HUES64 (cell line): ENCODE measurements around the gene IGSF23.
"Not testable (repeated sequence)": the region's sequence is repeated elsewhere in the genome, so short reads cannot be mapped to it uniquely, and the experiment has no call there.

Experiments
- H3K27ac ChIP-seq: 2 replicates; pipeline ENCODE4 v1.7.0; 2013; ENCODE audit warnings: low read depth, low read length, inconsistent platforms
- H3K27me3 ChIP-seq: 2 replicates; pipeline ENCODE4 v1.6.1; 2013; ENCODE audit warnings: mild to moderate bottlenecking, low read length; ENCODE audit not compliant: insufficient read depth
- H3K36me3 ChIP-seq: 2 replicates; pipeline ENCODE4 v1.6.1; 2013; ENCODE audit warnings: mild to moderate bottlenecking, low read length; ENCODE audit not compliant: insufficient read depth
- H3K4me1 ChIP-seq: 2 replicates; pipeline ENCODE4 v1.6.1; 2013; ENCODE audit warnings: mild to moderate bottlenecking, low read length, moderate library complexity; ENCODE audit not compliant: insufficient read depth
- H3K4me3 ChIP-seq: 2 replicates; pipeline ENCODE4 v1.5.1; 2013; ENCODE audit warnings: mild to moderate bottlenecking, low read length, moderate library complexity
- H3K9ac ChIP-seq: 2 replicates; pipeline ENCODE4 v1.6.1; 2013; ENCODE audit warnings: mild to moderate bottlenecking, low read depth, low read length
- H3K9me3 ChIP-seq: 2 replicates; pipeline ENCODE4 v1.6.1; 2013; ENCODE audit warnings: low read depth, low read length; ENCODE audit not compliant: insufficient read depth
- WGBS: fragments of 150-250, 120-280 bp; methylation state at CpG from one replicate; pipeline ENCODE4 v1.1.7; 2013; ENCODE audit warnings: missing lambda C conversion rate; 5-methylcytosine and 5-hydroxymethylcytosine counted together

Gene IGSF23

GRCh38 chr19:44590245-44591059, 22.9 kb upstream of the IGSF23 start:
- no peaks in the 10 kb centered on the region for H3K27me3 ChIP-seq
- H3K27ac ChIP-seq, result no peak overlapping the region
- H3K9ac ChIP-seq, result no peak overlapping the region
- H3K4me3 ChIP-seq, result no peak overlapping the region
- H3K4me1 ChIP-seq, result peaks cover 10% of the 10 kb centered on the region
- 83% methylated on average over 9 of the region's 9 CpGs for WGBS
- no peaks in the 10 kb centered on the region for H3K36me3 ChIP-seq
- peaks cover 6% of the 10 kb centered on the region for H3K9me3 ChIP-seq

- WGBS, result 93% methylated on average over 9 of the region's 9 CpGs
- H3K9ac ChIP-seq, H3K9me3 ChIP-seq, H3K27me3 ChIP-seq, H3K4me3 ChIP-seq, H3K27ac ChIP-seq, H3K36me3 ChIP-seq, H3K4me1 ChIP-seq: not testable (repeated sequence)
Measured at GRCh38 chr19:44591340-44591993, 21.9 kb upstream of the IGSF23 start.

- Histone ChIP-seq H3K4me1 (peaks cover 10% of the 10 kb centered on the region), H3K4me3 (no peak overlapping the region)
Measured at GRCh38 chr19:44592451-44592890, 20.9 kb upstream of the IGSF23 start.

GRCh38 chr19:44593294-44593693, 20.1 kb upstream of the IGSF23 start:
- no peaks in the 10 kb centered on the region for H3K9me3 ChIP-seq
- H3K4me3 ChIP-seq, result no peak overlapping the region
- peaks cover 10% of the 10 kb centered on the region for H3K4me1 ChIP-seq
- no peaks in the 10 kb centered on the region for H3K27me3 ChIP-seq
- no peaks in the 10 kb centered on the region for H3K36me3 ChIP-seq
- no peak overlapping the region for H3K9ac ChIP-seq
- no peak overlapping the region for H3K27ac ChIP-seq
- WGBS, result no CpG with 5 or more reads among the region's 1 CpG

More at GRCh38 chr19:44592451-44592890, 20.9 kb upstream of the IGSF23 start:
- Histone ChIP-seq H3K9ac (no peak overlapping the region), H3K27me3 (no peaks in the 10 kb centered on the region), H3K36me3 (no peaks in the 10 kb centered on the region), H3K27ac (no peak overlapping the region), H3K9me3 (no peaks in the 10 kb centered on the region)
- WGBS, result 79% methylated on average over 2 of the region's 2 CpGs

- not testable (repeated sequence) for H3K36me3 ChIP-seq, H3K4me3 ChIP-seq, H3K27ac ChIP-seq, H3K4me1 ChIP-seq, H3K9ac ChIP-seq, H3K27me3 ChIP-seq, H3K9me3 ChIP-seq
- 54% methylated on average over 1 of the region's 1 CpG for WGBS
Measured at GRCh38 chr19:44593866-44594266, 19.5 kb upstream of the IGSF23 start.

- no peaks in the 10 kb centered on the region for H3K9me3 ChIP-seq
- 85% methylated on average over 10 of the region's 10 CpGs for WGBS
- no peaks in the 10 kb centered on the region for H3K27me3 ChIP-seq
- H3K27ac ChIP-seq, result no peak overlapping the region
- H3K4me3 ChIP-seq, result no peak overlapping the region
- no peak overlapping the region for H3K9ac ChIP-seq
- H3K36me3 ChIP-seq, result no peaks in the 10 kb centered on the region
- peaks cover 5% of the 10 kb centered on the region; the same call in 1 of the 2 replicates for H3K4me1 ChIP-seq
Measured at GRCh38 chr19:44596428-44597130, 16.8 kb upstream of the IGSF23 start.

- H3K9ac ChIP-seq, result no peak overlapping the region
- H3K27me3 ChIP-seq, result no peaks in the 10 kb centered on the region
- no peak overlapping the region for H3K27ac ChIP-seq
- no peaks in the 10 kb centered on the region for H3K36me3 ChIP-seq
- peaks cover 5% of the 10 kb centered on the region; the same call in 1 of the 2 replicates for H3K4me1 ChIP-seq
- H3K9me3 ChIP-seq, result no peaks in the 10 kb centered on the region
- no peak overlapping the region for H3K4me3 ChIP-seq
- WGBS, result 84% methylated on average over 3 of the region's 3 CpGs
Measured at GRCh38 chr19:44597131-44597491, 16.3 kb upstream of the IGSF23 start.

- Histone ChIP-seq H3K9ac (no peak overlapping the region), H3K4me1 (peaks cover 5% of the 10 kb centered on the region; the same call in 1 of the 2 replicates), H3K4me3 (no peak overlapping the region), H3K9me3 (no peaks in the 10 kb centered on the region), H3K36me3 (no peaks in the 10 kb centered on the region), H3K27ac (no peak overlapping the region), H3K27me3 (no peaks in the 10 kb centered on the region)
Measured at GRCh38 chr19:44598355-44598754, 15.0 kb upstream of the IGSF23 start.

GRCh38 chr19:44598880-44599279, 14.5 kb upstream of the IGSF23 start:
- no peaks in the 10 kb centered on the region for H3K36me3 ChIP-seq
- no peak overlapping the region for H3K4me3 ChIP-seq
- H3K4me1 ChIP-seq, result peaks cover 3% of the 10 kb centered on the region
- no peaks in the 10 kb centered on the region for H3K27me3 ChIP-seq
- no peaks in the 10 kb centered on the region for H3K9me3 ChIP-seq
- no peak overlapping the region for H3K27ac ChIP-seq
- 81% methylated on average over 3 of the region's 3 CpGs for WGBS
- H3K9ac ChIP-seq, result no peak overlapping the region

- no peaks in the 10 kb centered on the region for H3K36me3 ChIP-seq
- H3K27ac ChIP-seq, result no peak overlapping the region
- 90% methylated on average over 4 of the region's 4 CpGs for WGBS
- H3K27me3 ChIP-seq, result no peaks in the 10 kb centered on the region
- no peak overlapping the region for H3K9ac ChIP-seq
- no peaks in the 10 kb centered on the region for H3K9me3 ChIP-seq
- peaks cover 10% of the 10 kb centered on the region for H3K4me1 ChIP-seq
- H3K4me3 ChIP-seq, result no peak overlapping the region
Measured at GRCh38 chr19:44600466-44600865, 12.9 kb upstream of the IGSF23 start.

- H3K9ac ChIP-seq, result no peak overlapping the region
- no peaks in the 10 kb centered on the region for H3K36me3 ChIP-seq
- no peak overlapping the region for H3K27ac ChIP-seq
- H3K9me3 ChIP-seq, result no peaks in the 10 kb centered on the region
- peaks cover 10% of the 10 kb centered on the region for H3K4me1 ChIP-seq
- no peaks in the 10 kb centered on the region for H3K27me3 ChIP-seq
- H3K4me3 ChIP-seq, result no peak overlapping the region
- 93% methylated on average over 6 of the region's 6 CpGs for WGBS
Measured at GRCh38 chr19:44602081-44602480, 11.3 kb upstream of the IGSF23 start.
